ENCODE data around the gene RNF157. TPM values are rescaled to one million over a fixed set of nuclear protein-coding genes. Genes with fewer than 3 reads are reported as not detected.
A peak's percentile ranks its signal among the peaks of the same experiment; 100 is the strongest.

Gene RNF157
- total and polyA plus RNA-seq, 2 of the 13 experiments (the other 11 are each of a cell fraction or from before 2014, with no cell fraction given) = 0.44 to 1.5 TPM

GRCh38 chr17:76246080-76247066 lies 6.1 kb upstream of the RNF157 start (continued):
- no peak for TF ChIP-seq ZNF503 (CRISPR knock-in tag; IDR thresholded peaks at IDR 0.05)
- no peak for TF ChIP-seq ZNF136 (CRISPR knock-in tag; IDR thresholded peaks at IDR 0.05; ENCODE audit: low read depth)
- TF ChIP-seq ZBTB7B (CRISPR knock-in tag; IDR thresholded peaks at IDR 0.05) = no peak
- TF ChIP-seq ZSCAN25 (CRISPR knock-in tag; IDR thresholded peaks at IDR 0.05) = no peak
- peak; percentile 61 for TF ChIP-seq ASH2L (IDR thresholded peaks at IDR 0.05; ENCODE audit: insufficient read length, low read depth, low read length)
- no peak for TF ChIP-seq MIER3 (CRISPR knock-in tag; IDR thresholded peaks at IDR 0.05; ENCODE audit: borderline replicate concordance)
- TF ChIP-seq ZNF652 (CRISPR knock-in tag; IDR thresholded peaks at IDR 0.05; ENCODE audit: borderline replicate concordance, low read depth) = no peak
- no peak for TF ChIP-seq AGO2 (optimal IDR thresholded peaks at IDR 0.05; ENCODE audit: low read depth, low read length)
- no peak for TF ChIP-seq ZNF605 (CRISPR knock-in tag; IDR thresholded peaks at IDR 0.05)
- TF ChIP-seq ZNF431 (CRISPR knock-in tag; IDR thresholded peaks at IDR 0.05; ENCODE audit: borderline replicate concordance, low read depth) = no peak
- TF ChIP-seq TBX2 (CRISPR knock-in tag; IDR thresholded peaks at IDR 0.05; ENCODE audit: borderline replicate concordance) = no peak
- no peak for TF ChIP-seq GMEB2 (CRISPR knock-in tag; IDR thresholded peaks at IDR 0.05; ENCODE audit: low read depth)
- no peak for TF ChIP-seq ZNF557 (CRISPR knock-in tag; IDR thresholded peaks at IDR 0.05)
- no peak for TF ChIP-seq PITX1 (CRISPR knock-in tag; IDR thresholded peaks at IDR 0.05)
- no peak for TF ChIP-seq CREBL2 (CRISPR knock-in tag; IDR thresholded peaks at IDR 0.05; ENCODE audit: borderline replicate concordance)
- peak; percentile 12; the same call in 1 of the 2 replicates for TF ChIP-seq ZNF563 (CRISPR knock-in tag; IDR thresholded peaks at IDR 0.05)
- TF ChIP-seq ZFP36L2 (CRISPR knock-in tag; IDR thresholded peaks at IDR 0.05) = no peak
- TF ChIP-seq SNAI1 (CRISPR knock-in tag; IDR thresholded peaks at IDR 0.05; ENCODE audit: borderline replicate concordance) = no peak
- no peak for TF ChIP-seq NR1H2 (CRISPR knock-in tag; IDR thresholded peaks at IDR 0.05; ENCODE audit: borderline replicate concordance, low read depth)
- TF ChIP-seq ZNF615 (CRISPR knock-in tag; IDR thresholded peaks at IDR 0.05; ENCODE audit: borderline replicate concordance) = no peak
- peak; percentile 51; the same call in 1 of the 2 replicates for TF ChIP-seq IRF2 (CRISPR knock-in tag; IDR thresholded peaks at IDR 0.05)
- TF ChIP-seq KDM4B (CRISPR knock-in tag; IDR thresholded peaks at IDR 0.05) = 0 out of 2 replicates have a peak, but pooled peaks have one; percentile 19
- no peak for TF ChIP-seq ZC3H13 (CRISPR knock-in tag; IDR thresholded peaks at IDR 0.05)
- TF ChIP-seq, protein P1, sequence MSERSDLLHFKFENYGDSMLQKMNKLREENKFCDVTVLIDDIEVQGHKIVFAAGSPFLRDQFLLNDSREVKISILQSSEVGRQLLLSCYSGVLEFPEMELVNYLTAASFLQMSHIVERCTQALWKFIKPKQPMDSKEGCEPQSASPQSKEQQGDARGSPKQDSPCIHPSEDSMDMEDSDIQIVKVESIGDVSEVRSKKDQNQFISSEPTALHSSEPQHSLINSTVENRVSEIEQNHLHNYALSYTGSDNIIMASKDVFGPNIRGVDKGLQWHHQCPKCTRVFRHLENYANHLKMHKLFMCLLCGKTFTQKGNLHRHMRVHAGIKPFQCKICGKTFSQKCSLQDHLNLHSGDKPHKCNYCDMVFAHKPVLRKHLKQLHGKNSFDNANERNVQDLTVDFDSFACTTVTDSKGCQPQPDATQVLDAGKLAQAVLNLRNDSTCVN (CRISPR knock-in tag; IDR thresholded peaks at IDR 0.05; ENCODE audit: borderline replicate concordance) = 0 out of 2 replicates have a peak, but pooled peaks have one; percentile 32
